Osteocyte (in vitro differentiated cells): ENCODE measurements around the gene PHLPP1. TPM values are rescaled to one million over a fixed set of nuclear protein-coding genes. Genes with fewer than 3 reads are reported as not detected.

ENCODE experiments used
- DNase-seq: peaks from one replicate; pipeline ENCODE4 v3.0.0; 2021; ENCODE audit warnings: mixed read lengths; ENCODE audit not compliant: unreplicated experiment; ENCODE audit errors: extremely low spot score
- H3K27ac Mint-ChIP-seq: one replicate; pipeline ENCODE4 v1.8.0; 2021; ENCODE audit warnings: mild to moderate bottlenecking, mixed read lengths; ENCODE audit not compliant: unreplicated experiment
- H3K27me3 Mint-ChIP-seq: one replicate; pipeline ENCODE4 v1.8.0; 2021; ENCODE audit warnings: mixed read lengths; ENCODE audit not compliant: unreplicated experiment
- H3K36me3 Mint-ChIP-seq: one replicate; pipeline ENCODE4 v1.8.0; 2021; ENCODE audit warnings: mixed read lengths; ENCODE audit not compliant: unreplicated experiment
- H3K4me1 Mint-ChIP-seq: one replicate; pipeline ENCODE4 v1.8.0; 2021; ENCODE audit warnings: mixed read lengths; ENCODE audit not compliant: unreplicated experiment
- H3K4me3 Mint-ChIP-seq: one replicate; pipeline ENCODE4 v1.8.0; 2021; ENCODE audit warnings: mild to moderate bottlenecking, moderate library complexity, mixed read lengths; ENCODE audit not compliant: unreplicated experiment
- H3K9me3 Mint-ChIP-seq: one replicate; pipeline ENCODE4 v1.8.0; 2021; ENCODE audit warnings: mixed read lengths; ENCODE audit not compliant: unreplicated experiment
- total RNA-seq: library from RNA; stranded (reverse); gene quantifications from 2 replicates; pipeline ENCODE4 v1.2.1, GENCODE V29; 2021
- TF ChIP-seq, protein P1 (sequence below): fragments of 200-600 bp; sonication (generic); IDR thresholded peaks from 2 replicates; pipeline ENCODE4 v1.5.0; 2021; ENCODE audit warnings: antibody characterized with exemption, mild to moderate bottlenecking, moderate library complexity

PHLPP1 gene
- total RNA-seq, 1 donor from 2014 or later: 19.6 TPM

DNA sequence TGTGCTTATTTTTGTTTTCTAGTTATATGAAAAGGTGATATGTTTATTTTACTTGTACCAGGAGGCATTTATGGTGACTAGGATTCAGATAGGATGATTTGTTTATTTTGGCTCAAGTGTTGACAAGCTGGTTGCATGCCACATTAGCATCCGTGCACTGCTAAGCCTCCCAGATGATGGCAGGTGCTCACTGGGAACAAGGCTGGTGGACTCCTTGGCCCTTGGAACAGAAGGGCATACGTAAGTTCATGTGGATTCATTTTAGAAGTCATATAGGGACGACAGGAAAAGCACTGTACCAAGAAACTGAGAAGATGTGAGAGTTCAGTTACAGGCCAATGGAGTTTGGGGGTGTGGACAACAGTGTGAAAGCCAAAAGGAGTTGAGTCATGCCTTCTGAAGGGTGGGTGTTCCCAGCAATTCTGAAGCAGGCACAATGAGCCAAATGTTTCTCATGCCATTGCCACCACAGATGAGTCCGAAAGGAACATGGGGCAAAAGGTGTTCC, 166.2 kb downstream of the PHLPP1 start:
- TF ChIP-seq, protein P1, sequence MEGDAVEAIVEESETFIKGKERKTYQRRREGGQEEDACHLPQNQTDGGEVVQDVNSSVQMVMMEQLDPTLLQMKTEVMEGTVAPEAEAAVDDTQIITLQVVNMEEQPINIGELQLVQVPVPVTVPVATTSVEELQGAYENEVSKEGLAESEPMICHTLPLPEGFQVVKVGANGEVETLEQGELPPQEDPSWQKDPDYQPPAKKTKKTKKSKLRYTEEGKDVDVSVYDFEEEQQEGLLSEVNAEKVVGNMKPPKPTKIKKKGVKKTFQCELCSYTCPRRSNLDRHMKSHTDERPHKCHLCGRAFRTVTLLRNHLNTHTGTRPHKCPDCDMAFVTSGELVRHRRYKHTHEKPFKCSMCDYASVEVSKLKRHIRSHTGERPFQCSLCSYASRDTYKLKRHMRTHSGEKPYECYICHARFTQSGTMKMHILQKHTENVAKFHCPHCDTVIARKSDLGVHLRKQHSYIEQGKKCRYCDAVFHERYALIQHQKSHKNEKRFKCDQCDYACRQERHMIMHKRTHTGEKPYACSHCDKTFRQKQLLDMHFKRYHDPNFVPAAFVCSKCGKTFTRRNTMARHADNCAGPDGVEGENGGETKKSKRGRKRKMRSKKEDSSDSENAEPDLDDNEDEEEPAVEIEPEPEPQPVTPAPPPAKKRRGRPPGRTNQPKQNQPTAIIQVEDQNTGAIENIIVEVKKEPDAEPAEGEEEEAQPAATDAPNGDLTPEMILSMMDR: no peak
- no peak for DNase-seq
- Mint-ChIP-seq H3K4me1 (peaks cover 59% of the 10 kb centered on the region), H3K9me3 (no peaks in the 10 kb centered on the region), H3K27me3 (no peaks in the 10 kb centered on the region), H3K36me3 (peaks cover 2% of the 10 kb centered on the region), H3K27ac (peak overlapping the region; percentile 95), H3K4me3 (peak overlapping the region; percentile 38)

DNA sequence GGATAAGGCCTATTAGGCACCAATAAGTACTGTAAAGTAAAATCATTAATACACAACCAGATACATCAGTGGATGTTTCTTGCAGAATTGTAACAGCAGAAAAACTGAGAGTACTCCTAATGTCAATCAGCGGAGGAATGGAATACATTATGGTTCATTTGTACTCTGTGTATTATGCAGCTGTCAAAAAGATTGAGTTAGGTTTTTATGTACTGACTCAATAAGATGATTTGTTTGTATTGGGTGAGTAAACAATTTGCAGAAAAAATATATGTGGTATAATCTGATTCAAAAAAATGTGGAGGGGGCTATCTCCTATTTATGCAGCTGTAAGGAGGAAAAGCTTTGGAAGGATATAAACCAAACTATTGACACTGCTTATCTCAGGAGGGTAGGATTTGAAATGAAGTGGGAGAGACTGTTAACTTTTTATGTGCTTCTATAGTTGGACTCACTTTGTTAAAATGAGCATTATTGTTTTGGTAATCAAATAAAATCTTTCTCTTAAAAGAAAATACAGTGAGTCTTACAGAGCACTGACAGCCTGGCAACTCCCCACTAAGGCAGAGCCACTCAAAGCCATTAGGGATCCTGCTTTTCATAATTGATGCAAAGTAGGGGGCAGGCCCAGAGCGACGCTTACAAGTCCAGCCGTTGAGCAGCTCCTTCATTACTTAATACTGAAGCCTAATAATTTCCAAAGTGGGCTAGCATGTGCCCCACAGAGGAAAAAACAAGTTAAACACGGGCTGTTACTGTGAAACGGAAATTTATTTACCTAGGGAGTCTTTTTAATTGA, 168.8 kb downstream of the PHLPP1 start:
- H3K36me3 Mint-ChIP-seq: peaks cover 2% of the 10 kb centered on the region
- TF ChIP-seq, protein P1: no peak
- DNase-seq: no peak
- H3K9me3 Mint-ChIP-seq: no peaks in the 10 kb centered on the region
- H3K27me3 Mint-ChIP-seq: no peaks in the 10 kb centered on the region
- no peak overlapping the region for H3K27ac Mint-ChIP-seq
- H3K4me3 Mint-ChIP-seq: no peak overlapping the region
- peaks cover 33% of the 10 kb centered on the region for H3K4me1 Mint-ChIP-seq

DNA sequence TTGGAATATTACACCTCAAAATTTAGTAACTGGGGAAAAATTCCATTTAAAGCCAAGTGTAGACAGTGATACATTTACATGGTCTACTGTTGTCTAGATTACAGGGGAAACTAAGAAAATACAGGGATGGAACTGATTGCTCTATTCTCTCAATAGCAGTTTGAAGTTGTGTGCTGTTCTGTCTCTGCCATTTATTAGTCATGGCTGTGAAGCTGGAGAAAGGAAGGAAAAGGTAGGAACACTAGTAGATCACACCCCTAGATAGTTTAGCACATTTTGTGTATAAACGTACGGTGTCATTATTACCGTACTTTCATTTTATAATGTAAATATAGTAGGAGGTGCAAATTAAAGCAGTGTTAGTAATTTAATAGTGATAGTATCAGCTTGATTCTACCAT, 170.5 kb downstream of the PHLPP1 start:
- no peak for DNase-seq
- no peak overlapping the region for H3K4me3 Mint-ChIP-seq
- H3K36me3 Mint-ChIP-seq: peaks cover 2% of the 10 kb centered on the region
- H3K27me3 Mint-ChIP-seq: no peaks in the 10 kb centered on the region
- no peaks in the 10 kb centered on the region for H3K9me3 Mint-ChIP-seq
- TF ChIP-seq, protein P1: no peak
- peaks cover 22% of the 10 kb centered on the region for H3K4me1 Mint-ChIP-seq
- no peak overlapping the region for H3K27ac Mint-ChIP-seq

DNA sequence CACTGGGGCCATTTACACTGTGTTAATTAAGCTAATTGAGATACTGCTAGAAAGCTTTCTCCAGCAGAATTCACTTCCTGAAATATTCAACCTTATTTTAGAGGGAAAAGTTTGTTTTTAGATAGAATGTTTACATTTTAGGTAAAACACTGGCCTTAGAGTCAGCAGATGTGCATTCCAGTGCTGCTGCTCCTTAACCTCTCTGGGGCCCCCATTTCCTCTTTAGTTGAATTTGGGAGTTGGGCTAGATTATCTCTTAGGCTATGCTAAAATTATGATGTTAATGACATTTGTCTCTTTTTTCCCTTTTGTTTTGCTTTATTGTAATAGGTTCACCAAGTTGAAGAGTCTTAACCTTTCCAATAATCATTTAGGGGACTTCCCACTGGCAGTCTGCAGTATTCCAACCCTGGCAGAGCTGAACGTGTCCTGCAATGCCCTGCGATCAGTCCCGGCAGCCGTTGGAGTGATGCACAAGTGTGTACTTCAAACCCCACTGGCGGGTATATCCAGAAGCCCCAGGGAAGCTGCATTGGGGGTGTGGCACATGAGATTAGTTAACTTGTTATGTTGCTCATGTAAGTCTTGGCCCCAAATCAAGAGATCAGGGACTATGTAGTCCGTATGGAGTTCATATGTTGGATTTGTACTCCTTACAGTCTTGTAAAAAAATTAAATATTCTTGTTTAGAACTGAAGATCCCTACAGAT, 179.5 kb downstream of the PHLPP1 start:
- Mint-ChIP-seq H3K4me1 (peaks cover 38% of the 10 kb centered on the region), H3K4me3 (no peak overlapping the region), H3K27ac (peak overlapping the region; percentile 31), H3K36me3 (peaks cover 20% of the 10 kb centered on the region), H3K27me3 (no peaks in the 10 kb centered on the region), H3K9me3 (no peaks in the 10 kb centered on the region)
- DNase-seq: no peak
- TF ChIP-seq, protein P1: no peak

DNA sequence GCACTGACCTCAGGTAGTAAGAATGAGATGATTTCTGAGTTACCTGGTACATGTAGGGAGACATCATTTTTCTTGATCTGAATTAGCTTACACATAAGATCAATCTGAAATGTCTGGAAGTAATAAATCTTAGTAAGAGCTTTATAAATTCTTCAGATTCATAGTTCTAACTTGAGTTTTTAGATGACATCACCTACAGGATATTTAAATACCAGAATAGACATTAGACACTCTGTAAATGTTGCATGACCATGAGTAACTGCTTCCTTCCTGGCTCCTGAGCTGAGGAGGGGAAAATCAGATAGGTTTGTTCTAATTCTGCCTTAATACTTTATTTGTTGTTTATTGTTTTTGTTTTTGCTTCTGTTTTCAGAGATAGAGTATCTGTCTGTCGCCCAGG, 181.8 kb downstream of the PHLPP1 start:
- Mint-ChIP-seq H3K4me3 (no peak overlapping the region), H3K36me3 (peaks cover 25% of the 10 kb centered on the region), H3K9me3 (no peaks in the 10 kb centered on the region), H3K27ac (peak overlapping the region; percentile 56), H3K4me1 (peaks cover 38% of the 10 kb centered on the region), H3K27me3 (no peaks in the 10 kb centered on the region)
- no peak for DNase-seq
- TF ChIP-seq, protein P1: no peak
